HL-60 (cell line): ENCODE results near the gene DLL4.

ENCODE experiments used
- CTCF ChIP-seq: IDR thresholded peaks from one replicate; pipeline ENCODE4 v1.5.1; 2011; ENCODE audit warnings: low read length, control low read depth, inconsistent platforms; ENCODE audit not compliant: insufficient read depth
- GABPA ChIP-seq: IDR thresholded peaks from 2 replicates; pipeline ENCODE4 v1.6.1; 2012; ENCODE audit warnings: low read depth
- POLR2AphosphoS5 ChIP-seq: IDR thresholded peaks from 2 replicates; pipeline ENCODE4 v1.6.1; 2012; ENCODE audit warnings: low read depth
- REST ChIP-seq: IDR thresholded peaks from 2 replicates; pipeline ENCODE4 v1.6.1; 2012; ENCODE audit warnings: low read depth; ENCODE audit not compliant: insufficient replicate concordance
- SPI1 ChIP-seq: IDR thresholded peaks from 2 replicates; pipeline ENCODE4 v1.6.1; 2012; ENCODE audit warnings: low read depth, mild to moderate bottlenecking, borderline replicate concordance

- TF ChIP-seq CTCF (no peak), REST (no peak), GABPA (no peak), POLR2AphosphoS5 (no peak), SPI1 (no peak)
Measured at GRCh38 chr15:40911141-40911540, 18.0 kb upstream of the DLL4 start.
